Stimulated activated CD4-positive, alpha-beta T cell treated with anti-CD3 and anti-CD28 coated beads, TNF-alpha, amount 100 ng/mL, for 48 hours (primary cell): ENCODE data around the gene OR2V1.
"Not testable (repeated sequence)": the region's sequence is repeated elsewhere in the genome, so short reads cannot be mapped to it uniquely, and the experiment has no call there.

ENCODE experiments used
- DNase-seq, 3 donors: peaks; one replicate each; pipeline ENCODE4 v3.0.0-alpha.2; 2020; ENCODE audit warnings: low read depth in 3 of 3

The OR2V1 gene

GRCh38 chr5:181160152-181160754, 29.3 kb upstream of the OR2V1 start:
- DNase-seq = peak; percentile 46 to 81 (median 73)

DNA sequence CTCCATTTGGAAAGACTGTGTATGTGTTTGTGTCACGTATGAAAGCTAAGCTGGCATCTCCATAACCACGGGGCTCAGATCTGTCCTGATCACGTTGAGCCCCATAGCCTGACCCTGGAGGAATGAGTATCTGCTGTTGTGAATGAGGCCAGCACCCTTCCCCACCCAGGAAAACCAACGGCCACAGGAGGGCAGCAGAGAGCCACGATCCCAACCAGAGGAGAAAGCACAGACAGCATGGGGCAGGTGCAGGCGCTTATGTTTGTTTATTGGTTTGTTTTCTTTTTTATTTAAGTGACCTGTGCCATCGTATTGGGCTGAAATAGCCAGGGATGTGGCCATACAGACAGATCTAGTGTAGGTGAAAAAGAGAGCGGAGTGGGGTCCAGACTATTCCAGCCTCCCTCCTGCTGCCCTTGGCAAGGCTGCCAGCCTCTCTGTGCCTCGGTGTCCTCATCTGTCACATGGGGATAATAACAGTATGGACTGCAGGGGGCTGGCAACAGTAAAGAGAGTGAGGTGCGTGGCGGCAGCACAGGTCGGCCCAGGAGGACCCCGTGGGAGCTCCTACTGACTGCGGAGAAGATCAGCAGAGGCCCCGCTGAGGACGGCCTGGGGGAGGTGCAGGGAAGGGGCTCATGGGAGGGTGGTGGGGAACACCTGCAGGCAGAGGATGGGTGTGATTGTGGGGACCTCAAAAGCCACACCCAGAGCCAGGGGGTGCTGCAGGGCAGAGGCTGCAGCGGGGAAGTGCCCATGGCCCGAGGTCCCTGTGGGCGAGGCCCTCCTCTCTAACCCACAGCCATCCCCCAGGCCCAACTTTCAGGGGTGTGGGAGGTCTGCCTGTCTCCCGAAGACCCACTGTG, 28.6 kb upstream of the OR2V1 start:
- peak; percentile 82 to 93 (median 87) for DNase-seq

DNA sequence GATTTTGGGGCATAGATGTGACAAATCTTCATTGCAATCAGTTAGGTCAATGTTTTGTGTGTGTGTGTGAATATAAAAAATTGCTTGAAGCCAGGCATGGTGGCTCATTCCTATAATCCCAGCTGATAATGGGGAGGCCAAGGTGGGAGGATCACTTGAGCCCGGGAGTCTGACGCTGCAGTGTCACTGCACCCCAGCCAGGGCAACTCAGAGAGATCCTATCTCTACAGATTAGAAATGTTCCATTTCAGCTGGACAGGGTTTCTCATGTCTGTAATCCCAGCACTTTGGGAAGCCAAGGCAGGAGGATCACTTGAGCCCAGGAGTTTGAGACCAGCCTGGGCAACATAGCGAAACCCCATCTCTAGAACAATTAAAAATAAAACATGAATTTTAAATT, 27.9 kb upstream of the OR2V1 start:
- no peak for DNase-seq

DNA sequence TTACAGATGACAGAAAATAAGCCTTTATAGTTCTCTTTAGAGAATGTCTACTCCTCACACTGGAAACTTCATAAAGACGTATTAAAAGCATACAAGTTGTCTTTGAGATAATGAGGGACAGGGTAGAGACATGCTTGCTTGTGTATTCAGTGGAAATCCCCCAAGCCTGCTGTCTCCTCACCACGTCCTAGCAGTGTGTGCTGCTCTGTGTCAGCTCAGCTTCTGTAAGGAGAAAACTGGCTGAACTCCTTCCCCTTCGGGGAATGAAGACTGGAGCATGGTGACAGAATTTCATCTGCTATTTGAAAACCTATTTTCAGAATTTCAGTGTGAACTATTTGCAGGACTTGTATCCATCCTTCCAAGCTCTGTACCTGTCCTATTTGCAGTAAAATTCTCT, 25.8 kb upstream of the OR2V1 start:
- no peak for DNase-seq

- DNase-seq = no peak
These were observed 22.8 kb upstream of the OR2V1 start for GRCh38 chr5:181153814-181154213.

GRCh38 chr5:181152406-181152805, 21.4 kb upstream of the OR2V1 start:
- DNase-seq = no peak

DNA sequence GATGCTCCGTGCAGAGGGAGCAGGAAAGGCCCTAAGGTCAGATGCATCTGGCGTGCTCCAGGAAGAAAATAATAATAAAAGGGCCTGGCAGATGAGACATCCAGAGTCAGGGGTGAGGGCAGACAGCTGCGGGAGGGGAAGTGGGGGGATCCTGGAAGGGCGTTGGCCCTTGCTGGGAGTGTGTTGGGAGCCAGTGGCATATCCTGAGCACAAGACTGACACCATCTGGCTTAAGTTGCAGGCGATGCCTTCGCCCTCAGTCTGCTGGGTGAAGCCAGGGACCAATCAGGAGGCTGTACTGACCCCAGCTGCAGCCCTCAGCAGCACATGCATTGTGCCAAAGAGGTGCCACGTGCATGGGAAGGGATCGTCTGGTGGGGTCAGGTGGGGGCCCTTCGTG, 20.2 kb upstream of the OR2V1 start:
- no peak for DNase-seq

DNA sequence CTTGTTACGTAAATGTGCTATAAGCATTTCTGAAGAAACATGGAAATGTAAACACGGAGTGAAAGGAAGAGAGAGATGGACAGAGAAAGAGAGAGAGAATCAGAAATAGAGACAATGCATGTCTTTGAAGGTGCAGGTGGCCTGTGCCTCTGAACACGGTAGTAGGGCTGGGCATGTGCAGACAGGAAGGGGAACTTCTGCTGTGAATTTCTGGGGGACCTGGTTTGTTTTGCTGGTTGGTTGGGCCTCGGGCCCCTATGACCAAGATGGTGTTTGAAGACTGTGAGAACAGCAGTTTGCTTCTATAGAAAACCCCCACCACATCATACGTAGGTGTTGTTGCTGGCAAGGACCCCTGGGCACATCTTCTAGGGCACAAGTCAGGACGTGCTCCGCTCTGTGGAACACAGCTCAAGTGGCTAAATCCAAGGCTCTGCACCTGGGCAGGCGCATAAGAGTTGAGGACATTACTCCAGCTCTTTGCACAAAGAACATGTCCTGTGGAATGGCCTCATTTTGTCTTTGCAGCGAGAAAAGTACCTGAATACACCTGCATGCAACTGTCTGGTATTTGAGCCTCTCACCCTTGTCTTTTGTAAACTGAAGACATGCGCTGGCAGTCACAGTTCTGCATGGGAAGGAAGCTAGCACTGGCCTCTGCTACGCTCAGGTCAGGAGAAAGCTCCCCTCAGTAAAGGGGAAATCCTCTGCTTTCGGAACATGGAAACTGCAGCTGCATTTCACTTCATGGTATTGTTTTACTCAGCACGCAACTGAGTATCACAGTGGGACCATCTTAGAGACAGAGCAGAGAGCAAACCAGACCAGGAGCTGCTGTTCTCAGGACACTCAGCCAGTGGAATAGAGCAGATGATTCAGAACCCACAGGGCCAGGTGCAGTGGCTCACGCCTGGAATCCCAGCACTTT, 19.1 kb upstream of the OR2V1 start:
- DNase-seq = no peak

GRCh38 chr5:181149355-181149754, 18.4 kb upstream of the OR2V1 start:
- no peak for DNase-seq

- DNase-seq = not testable (repeated sequence)
These were observed 16.1 kb upstream of the OR2V1 start, which contains the start of gene OR2V2 for GRCh38 chr5:181146927-181147636. TSS of gene OR2V2 (plus strand) at chr5:181147586. CDS start at chr5:181154943, 7,357 bp downstream.

- DNase-seq = no peak
These were observed 14.2 kb upstream of the OR2V1 start for GRCh38 chr5:181145133-181145532.

- DNase-seq = no peak
These were observed 11.1 kb upstream of the OR2V1 start for GRCh38 chr5:181142054-181142453.

DNA sequence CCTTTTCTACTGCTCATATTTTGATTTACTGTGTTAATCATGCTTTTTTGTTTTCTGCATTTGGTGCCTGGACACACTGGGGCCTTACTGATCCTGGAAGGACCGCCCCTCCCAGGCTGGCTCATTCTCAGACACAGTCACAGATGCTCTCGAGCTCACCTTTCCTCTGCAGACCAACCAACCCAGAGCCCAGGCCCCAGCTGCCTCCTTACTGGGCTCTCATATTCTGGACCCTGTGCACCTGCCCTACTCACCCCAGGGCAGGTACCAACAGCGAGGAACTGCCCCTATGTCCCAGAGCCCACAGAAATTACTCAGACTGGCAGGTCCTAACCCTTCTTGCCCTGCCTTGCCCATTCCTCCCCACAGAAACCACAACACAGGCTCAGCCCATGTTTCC, 9.8 kb upstream of the OR2V1 start:
- no peak for DNase-seq

- DNase-seq = no peak
These were observed 7.3 kb upstream of the OR2V1 start for GRCh38 chr5:181138258-181138657.

GRCh38 chr5:181136361-181136955, 5.5 kb upstream of the OR2V1 start:
- no peak for DNase-seq

DNA sequence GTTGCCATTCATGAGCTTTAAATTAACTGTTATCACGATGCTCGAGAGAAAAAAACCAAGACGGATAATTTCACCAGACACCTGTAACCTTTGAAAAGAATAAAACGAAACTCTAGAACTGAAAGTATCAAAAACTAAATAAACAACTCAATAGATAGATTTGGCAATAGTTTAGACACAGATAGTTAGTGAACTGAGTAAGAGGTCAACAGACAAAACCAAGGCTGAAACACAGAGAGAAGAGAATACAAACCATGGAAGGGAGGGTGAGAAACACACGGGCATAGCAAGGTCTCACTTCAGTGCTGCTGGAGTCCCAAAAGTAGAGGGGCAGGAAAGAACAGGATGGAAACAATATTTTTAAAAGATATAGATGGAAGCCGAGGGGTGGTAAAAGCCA, 3.3 kb upstream of the OR2V1 start:
- no peak for DNase-seq

- DNase-seq = no peak
These were observed 2.8 kb upstream of the OR2V1 start for GRCh38 chr5:181133610-181134231.

- no peak for DNase-seq
These were observed 2.1 kb upstream of the OR2V1 start for GRCh38 chr5:181133083-181133482.

DNA sequence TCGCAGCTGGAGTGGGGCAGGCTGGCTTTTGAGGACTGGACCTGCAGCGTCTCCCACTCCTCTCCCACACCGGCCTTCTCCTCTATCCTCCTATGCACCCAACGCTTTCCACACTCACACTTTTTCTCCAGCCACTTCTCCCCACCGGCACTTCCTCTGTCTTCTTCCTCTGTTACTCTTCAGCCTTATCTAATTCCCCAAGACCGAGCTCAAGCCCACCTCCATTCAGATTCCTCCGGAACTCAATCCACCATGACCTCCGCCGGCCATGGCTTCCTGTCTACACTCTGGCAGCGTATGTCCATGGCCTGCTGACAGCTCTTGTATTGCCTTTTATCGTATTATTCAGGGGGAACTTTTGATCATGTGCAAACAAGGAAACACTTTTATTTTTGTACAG, 545 bp upstream of the OR2V1 start:
- no peak for DNase-seq

DNA sequence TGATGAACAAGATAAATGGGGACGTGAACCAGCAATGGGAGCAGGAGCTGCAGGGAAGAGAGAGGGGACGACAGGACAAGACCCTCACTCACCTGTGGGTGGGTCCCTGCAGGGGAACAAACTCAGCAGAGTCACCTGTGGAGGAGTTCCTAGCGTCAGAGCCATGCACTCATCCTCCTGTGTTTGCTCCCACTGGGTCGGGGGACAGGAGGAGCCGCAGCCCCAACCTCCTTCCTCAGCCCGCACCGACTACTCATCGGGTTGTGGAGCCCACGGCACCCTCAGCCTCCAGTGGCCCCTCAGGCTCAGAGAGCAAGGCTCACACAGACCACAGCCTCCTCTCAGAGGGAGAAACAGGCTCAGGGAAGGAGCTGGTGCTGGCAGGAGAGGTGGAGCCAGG, 888 bp downstream of the OR2V1 start:
- not testable (repeated sequence) for DNase-seq

DNA sequence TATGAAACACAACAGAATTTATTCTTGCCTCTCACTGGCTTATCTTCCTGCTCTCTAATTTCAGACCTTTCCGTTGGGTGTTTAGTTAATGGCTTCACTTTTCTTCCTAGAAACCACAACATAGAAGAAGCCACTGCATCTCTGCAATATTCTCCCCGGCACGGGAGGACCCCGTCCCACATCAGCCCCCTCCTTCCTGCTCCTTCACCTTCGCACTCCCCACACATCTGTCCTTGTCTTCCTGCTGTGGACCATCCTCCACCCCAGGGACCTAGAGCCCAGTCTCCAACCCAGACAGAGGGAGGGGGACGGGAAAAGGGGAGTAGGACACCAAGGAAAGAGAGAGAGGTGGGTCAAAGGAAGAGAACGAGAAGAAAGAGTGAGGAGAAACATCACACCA, 1.4 kb downstream of the OR2V1 start:
- DNase-seq = no peak
